PFSK-1 (cell line): Measurements from ENCODE around the gene FBN2.

Experiments
- POLR2AphosphoS5 ChIP-seq: IDR thresholded peaks from 2 replicates; pipeline ENCODE4 v1.6.1; 2012; ENCODE audit warnings: low read depth, mild to moderate bottlenecking, control low read depth, low read length, moderate library complexity
- SIN3A ChIP-seq: IDR thresholded peaks from 2 replicates; pipeline ENCODE4 v1.6.1; 2012; ENCODE audit warnings: mild to moderate bottlenecking, low read length, moderate library complexity, borderline replicate concordance; ENCODE audit not compliant: insufficient read depth
- TAF1 ChIP-seq: IDR thresholded peaks from 2 replicates; pipeline ENCODE4 v1.6.1; 2012; ENCODE audit warnings: low read length, control low read depth, borderline replicate concordance; ENCODE audit not compliant: insufficient read depth
- TF ChIP-seq, protein P1 (sequence below), 2 experiments: IDR thresholded peaks; 2 replicates each; pipeline versions ENCODE4 v1.6.1 to v1.8.0; 2011 to 2012; ENCODE audit warnings: low read depth in 2 of 2, low read length in 2 of 2, control low read depth in 1 of 2, inconsistent platforms in 1 of 2, mild to moderate bottlenecking in 1 of 2, moderate library complexity in 1 of 2; ENCODE audit not compliant: insufficient read depth in 1 of 2

DNA sequence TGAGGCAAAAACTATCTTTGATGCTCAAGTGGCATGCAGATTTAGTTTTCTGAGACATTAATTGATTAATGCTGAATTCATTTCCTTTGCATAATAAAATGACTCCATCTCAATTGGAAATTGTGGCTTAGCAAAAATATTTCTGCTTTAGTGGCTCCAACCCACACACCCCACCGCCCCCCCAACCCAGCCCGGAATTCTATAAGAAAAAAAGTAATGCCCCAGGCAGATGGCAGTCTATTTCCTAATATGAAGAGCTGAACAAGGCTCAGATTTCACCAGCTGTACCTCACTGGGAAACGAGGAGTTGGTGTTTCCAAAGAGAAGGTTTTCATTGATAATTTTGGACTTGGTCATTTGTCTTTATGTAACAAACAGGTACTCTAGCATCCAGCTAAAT, 182.1 kb downstream of the FBN2 start:
- TF ChIP-seq SIN3A (no peak), POLR2AphosphoS5 (no peak), TAF1 (no peak)
- TF ChIP-seq, protein P1, sequence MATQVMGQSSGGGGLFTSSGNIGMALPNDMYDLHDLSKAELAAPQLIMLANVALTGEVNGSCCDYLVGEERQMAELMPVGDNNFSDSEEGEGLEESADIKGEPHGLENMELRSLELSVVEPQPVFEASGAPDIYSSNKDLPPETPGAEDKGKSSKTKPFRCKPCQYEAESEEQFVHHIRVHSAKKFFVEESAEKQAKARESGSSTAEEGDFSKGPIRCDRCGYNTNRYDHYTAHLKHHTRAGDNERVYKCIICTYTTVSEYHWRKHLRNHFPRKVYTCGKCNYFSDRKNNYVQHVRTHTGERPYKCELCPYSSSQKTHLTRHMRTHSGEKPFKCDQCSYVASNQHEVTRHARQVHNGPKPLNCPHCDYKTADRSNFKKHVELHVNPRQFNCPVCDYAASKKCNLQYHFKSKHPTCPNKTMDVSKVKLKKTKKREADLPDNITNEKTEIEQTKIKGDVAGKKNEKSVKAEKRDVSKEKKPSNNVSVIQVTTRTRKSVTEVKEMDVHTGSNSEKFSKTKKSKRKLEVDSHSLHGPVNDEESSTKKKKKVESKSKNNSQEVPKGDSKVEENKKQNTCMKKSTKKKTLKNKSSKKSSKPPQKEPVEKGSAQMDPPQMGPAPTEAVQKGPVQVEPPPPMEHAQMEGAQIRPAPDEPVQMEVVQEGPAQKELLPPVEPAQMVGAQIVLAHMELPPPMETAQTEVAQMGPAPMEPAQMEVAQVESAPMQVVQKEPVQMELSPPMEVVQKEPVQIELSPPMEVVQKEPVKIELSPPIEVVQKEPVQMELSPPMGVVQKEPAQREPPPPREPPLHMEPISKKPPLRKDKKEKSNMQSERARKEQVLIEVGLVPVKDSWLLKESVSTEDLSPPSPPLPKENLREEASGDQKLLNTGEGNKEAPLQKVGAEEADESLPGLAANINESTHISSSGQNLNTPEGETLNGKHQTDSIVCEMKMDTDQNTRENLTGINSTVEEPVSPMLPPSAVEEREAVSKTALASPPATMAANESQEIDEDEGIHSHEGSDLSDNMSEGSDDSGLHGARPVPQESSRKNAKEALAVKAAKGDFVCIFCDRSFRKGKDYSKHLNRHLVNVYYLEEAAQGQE (IDR thresholded peaks at IDR 0.05; ENCODE audit: insufficient read depth in 1 of 2, low read depth in 2 of 2, low read length in 2 of 2): no peak
